ENCODE data around the gene RPH3AL.

Gene RPH3AL

DNA sequence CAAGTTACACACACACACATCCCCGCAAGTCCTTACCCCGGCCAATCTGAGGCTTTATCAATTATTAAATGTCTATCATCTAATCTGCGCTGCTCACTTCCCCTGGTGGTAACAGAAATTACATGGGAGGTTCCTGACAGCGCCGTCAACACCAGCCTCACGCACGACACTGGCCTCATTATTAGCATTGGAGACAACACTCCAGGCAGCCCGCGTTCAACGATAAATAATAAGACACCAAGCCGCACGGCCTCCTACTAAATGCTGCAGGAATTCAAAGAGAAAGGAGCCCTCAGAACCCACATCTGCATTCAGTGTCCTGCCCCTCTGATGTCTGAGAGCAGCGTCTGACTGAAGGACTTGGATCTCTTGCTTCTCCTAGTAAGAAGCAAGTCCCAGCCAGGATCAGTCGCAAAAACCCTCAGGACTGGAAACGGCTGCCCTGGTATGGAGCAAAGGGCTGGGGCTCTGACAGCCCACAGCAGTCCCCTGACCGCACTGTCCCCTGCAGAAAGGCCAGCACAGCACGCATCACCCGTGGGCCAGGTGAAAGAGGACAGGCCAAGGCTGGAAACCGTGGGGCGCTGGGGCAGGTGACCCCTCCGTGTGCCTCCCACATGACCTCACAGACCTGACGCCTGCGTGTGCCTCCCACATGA lies 7.6 kb upstream of the RPH3AL start:
- TF ChIP-seq POLR2A (IDR thresholded peaks at IDR 0.05; ENCODE audit: low read depth, low read length) (no peak), TAF1 (IDR thresholded peaks at IDR 0.05; ENCODE audit: borderline replicate concordance, low read depth, low read length) (no peak), POLR2AphosphoS5 (IDR thresholded peaks at IDR 0.05; ENCODE audit: low read depth, low read length) (no peak)
- no peak for FAIRE-seq
- no peak for DNase-seq (ENCODE audit: insufficient read length)

DNA sequence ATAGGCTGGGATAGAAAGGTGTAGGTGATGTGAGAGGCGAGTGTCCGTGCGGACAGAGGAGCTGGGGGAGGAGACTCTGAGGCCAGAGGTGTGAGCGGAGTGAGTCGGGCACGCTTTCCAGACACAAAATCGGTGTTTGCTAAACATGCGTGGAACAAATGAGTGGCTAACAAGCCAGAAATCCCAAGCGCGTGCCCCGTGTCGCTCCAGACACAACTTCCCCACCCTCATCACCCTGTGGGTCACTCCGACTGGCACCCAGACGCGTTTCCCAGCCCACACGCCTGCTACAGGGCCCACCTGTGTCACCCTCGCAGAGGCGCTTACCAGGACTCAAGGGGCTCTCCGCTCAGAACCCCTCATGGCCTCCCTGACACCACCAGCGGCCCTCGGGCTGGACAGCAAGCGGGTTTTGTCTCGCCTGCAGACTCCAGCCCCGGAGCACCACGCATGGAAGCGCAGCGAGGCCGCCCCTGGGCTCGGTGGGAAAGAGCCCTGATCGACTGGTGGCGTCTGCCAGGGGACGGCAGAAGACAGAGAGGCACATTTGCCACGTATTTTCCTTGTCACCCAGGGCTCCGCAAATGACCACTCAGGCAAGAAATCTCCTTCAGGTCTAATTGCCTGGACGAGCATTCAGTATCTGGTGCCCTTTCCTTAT lies 6.0 kb upstream of the RPH3AL start:
- DNase-seq (ENCODE audit: insufficient read length), result no peak
- no peak for FAIRE-seq
- TF ChIP-seq TAF1 (IDR thresholded peaks at IDR 0.05; ENCODE audit: borderline replicate concordance, low read depth, low read length) (no peak), POLR2AphosphoS5 (IDR thresholded peaks at IDR 0.05; ENCODE audit: low read depth, low read length) (no peak), POLR2A (IDR thresholded peaks at IDR 0.05; ENCODE audit: low read depth, low read length) (no peak)

DNA sequence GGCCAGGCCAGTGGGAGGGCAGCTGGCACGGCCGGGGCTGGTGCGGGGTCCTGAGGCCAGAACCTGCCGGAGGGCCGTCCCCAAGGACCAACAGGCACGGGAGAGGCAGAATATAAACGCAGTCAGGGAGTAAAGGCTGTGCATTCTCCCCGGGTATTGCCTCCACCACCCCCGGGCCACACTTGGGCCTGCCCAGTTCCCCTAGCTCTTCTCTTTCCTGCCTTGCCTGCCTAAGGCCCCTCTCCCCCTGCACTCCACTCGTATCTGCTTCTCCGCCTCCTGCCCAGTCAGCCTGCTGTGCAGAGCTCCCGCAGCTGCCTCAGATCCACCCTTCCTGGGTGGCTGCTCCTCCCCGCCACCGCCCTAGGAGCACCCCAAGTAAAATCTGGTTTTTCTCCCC lies 5.0 kb upstream of the RPH3AL start:
- FAIRE-seq (no peak), DNase-seq (ENCODE audit: insufficient read length) (no peak)
- TF ChIP-seq POLR2A (IDR thresholded peaks at IDR 0.05; ENCODE audit: low read depth, low read length), result no peak
- no peak for TF ChIP-seq TAF1 (IDR thresholded peaks at IDR 0.05; ENCODE audit: borderline replicate concordance, low read depth, low read length)
- TF ChIP-seq POLR2AphosphoS5 (IDR thresholded peaks at IDR 0.05; ENCODE audit: low read depth, low read length), result no peak

DNA sequence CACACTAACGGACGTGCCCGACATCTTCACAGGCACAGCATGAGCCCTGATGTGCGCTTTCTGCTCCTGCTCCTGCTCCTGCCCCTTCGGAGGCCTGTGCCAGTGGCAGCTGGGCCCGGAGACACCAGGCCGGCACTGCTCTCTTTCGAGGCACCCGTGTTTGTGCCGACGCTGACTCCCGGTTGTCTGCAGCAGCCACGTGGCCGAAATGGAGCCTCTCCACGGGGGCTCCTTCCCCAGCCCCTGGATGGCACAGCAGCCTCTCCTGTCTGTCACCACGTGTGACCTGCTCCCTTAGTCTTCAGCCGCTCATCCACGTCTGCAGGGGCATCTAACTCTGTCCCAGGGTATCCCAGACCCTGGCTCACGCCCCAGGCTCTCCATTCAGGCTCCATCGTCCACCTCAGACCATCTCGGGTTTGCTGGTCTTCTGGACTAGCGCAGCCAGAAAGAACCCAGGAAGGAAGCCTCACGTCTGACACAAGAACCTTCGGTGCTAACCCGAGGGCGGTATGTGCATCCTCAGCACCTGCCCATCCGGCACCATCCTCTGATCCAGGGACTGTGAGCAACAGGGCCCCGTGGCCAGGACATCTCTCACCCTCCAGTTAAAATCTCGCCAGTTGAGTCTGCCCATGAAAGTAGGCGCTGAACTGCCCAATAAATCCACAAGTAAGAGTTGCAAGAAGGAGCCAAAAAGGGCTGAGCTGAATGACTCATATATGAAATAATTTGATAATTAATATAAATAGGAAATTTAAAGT lies 4.2 kb upstream of the RPH3AL start:
- no peak for TF ChIP-seq POLR2AphosphoS5 (IDR thresholded peaks at IDR 0.05; ENCODE audit: low read depth, low read length)
- no peak for TF ChIP-seq POLR2A (IDR thresholded peaks at IDR 0.05; ENCODE audit: low read depth, low read length)
- no peak for TF ChIP-seq TAF1 (IDR thresholded peaks at IDR 0.05; ENCODE audit: borderline replicate concordance, low read depth, low read length)
- no peak for FAIRE-seq
- DNase-seq (ENCODE audit: insufficient read length), result no peak

DNA sequence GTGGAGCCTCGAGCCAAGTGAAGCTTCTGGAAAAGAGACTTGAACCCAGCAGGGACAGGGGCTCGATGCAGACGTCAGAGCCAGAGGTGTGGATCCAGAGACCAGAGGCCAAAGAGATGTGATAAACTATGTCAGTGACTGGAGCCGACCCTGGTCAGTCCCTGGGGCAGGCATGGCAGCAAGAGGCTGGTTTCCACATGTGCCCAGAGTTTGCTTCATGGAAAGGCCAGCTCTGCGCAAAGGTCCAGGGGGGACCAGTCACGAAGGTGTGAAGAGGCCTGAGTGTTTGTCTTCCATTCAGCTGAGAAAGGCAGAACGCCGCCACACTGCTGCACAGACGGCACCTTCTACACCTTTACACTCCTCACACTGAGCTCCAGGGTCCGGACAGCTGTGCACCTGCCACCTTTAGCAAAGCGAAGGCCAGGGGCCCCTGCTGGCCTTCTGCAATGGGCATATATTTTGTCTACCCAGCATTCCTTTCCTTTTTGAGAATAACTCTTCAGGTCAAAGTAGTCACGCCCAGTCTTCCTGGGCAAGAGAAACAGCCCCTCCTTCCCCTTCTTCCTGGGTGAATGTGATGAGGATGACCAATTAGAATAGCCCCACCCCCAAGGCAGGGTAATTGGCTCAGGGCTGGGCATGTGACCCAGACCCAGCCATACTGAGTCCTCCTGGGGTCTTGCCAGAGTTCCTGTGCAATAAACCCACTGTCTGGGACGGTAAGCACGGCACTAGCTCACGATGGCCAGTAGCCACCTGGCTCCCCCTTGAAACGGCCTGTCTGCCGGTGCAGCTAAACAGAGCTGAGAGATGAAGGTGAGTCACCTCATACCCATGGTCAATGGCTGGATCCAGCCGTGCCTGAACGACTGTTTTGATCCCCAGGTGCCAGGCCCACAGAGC lies 2.3 kb upstream of the RPH3AL start:
- FAIRE-seq, result no peak
- TF ChIP-seq POLR2A (IDR thresholded peaks at IDR 0.05; ENCODE audit: low read depth, low read length), result no peak
- no peak for TF ChIP-seq POLR2AphosphoS5 (IDR thresholded peaks at IDR 0.05; ENCODE audit: low read depth, low read length)
- TF ChIP-seq TAF1 (IDR thresholded peaks at IDR 0.05; ENCODE audit: borderline replicate concordance, low read depth, low read length), result no peak
- DNase-seq (ENCODE audit: insufficient read length), result no peak

DNA sequence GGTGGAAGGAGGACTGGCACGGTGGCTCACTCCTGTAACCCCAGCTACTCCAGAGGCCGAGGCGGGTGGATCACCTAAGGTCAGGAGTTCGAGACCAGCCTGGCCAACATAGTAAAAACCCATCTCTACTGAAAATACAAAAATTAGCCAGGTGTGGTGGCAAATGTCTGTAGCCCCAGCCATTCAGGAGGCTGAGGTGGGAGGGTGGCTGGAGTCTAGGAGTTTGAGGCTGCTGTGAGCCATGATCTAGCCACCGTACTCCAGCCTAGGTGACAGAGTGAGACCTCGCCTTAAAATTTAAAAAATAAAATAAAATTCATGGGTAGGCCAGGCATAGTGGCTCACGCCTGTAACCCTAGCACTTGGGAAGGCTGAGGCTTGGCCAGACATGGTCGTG lies 1.2 kb upstream of the RPH3AL start:
- no peak for FAIRE-seq
- no peak for DNase-seq (ENCODE audit: insufficient read length)
- TF ChIP-seq POLR2AphosphoS5 (IDR thresholded peaks at IDR 0.05; ENCODE audit: low read depth, low read length) (no peak), TAF1 (IDR thresholded peaks at IDR 0.05; ENCODE audit: borderline replicate concordance, low read depth, low read length) (no peak), POLR2A (IDR thresholded peaks at IDR 0.05; ENCODE audit: low read depth, low read length) (no peak)

DNA sequence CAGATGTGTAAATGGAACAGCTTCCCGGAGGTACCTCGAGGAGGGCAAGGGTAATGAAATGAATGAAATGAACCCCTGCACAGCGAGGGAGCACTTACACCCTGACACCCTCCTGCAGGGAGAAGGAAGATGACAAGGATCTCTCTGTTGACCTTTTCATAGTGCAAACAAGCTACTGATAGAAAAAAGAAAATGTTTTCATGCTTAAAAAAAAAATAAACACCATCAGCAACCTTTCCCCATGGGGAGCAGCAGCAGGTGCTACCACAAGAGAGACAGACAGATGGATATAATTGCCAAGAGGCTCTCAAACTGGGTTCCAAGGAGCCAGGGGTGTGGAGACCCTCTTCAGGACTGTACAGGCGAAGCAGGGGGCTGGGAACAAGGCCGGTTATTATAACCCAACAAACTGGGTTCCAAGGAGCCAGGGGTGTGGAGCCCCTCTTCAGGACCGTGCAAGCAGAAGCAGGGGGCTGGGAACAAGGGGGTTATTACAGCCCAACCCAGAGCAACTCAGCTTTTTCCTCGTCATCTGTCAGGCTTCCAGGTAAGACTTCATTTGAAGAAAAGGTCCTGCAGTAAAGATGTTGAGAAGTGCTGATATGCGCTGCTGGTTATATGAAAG lies 718 bp upstream of the RPH3AL start:
- DNase-seq (ENCODE audit: insufficient read length) (no peak), FAIRE-seq (no peak)
- no peak for TF ChIP-seq TAF1 (IDR thresholded peaks at IDR 0.05; ENCODE audit: borderline replicate concordance, low read depth, low read length)

DNA sequence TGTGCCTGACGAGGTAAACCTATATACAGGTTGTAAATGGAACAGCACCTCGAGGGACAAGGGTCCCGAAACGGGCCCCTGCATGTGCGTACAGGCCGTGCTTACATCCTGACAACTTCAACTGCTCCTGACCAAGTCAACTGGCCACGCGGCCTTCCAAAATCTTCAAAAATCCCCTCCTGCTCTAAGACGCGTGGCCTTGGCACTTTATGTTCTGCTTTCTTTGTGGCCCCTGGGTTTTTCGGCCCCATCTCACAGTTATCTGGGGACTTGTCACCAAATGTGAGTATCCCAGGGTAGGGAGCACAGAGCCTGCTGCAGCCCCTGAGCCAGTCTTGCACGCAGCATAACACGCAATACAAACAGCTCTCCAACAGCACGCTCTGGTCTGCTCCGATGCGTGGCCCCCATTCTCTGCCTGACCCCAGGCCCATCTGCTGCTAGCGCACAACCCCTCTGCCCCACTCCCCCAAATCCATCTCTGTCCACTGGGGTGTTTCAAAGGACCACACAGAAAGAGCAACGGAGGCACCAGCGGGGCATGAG lies 659 bp downstream of the RPH3AL start:
- no peak for TF ChIP-seq TAF1 (IDR thresholded peaks at IDR 0.05; ENCODE audit: borderline replicate concordance, low read depth, low read length)
- TF ChIP-seq POLR2A (IDR thresholded peaks at IDR 0.05; ENCODE audit: low read depth, low read length), result no peak
- TF ChIP-seq POLR2AphosphoS5 (IDR thresholded peaks at IDR 0.05; ENCODE audit: low read depth, low read length), result no peak
- FAIRE-seq, result no peak
- no peak for DNase-seq (ENCODE audit: insufficient read length)

DNA sequence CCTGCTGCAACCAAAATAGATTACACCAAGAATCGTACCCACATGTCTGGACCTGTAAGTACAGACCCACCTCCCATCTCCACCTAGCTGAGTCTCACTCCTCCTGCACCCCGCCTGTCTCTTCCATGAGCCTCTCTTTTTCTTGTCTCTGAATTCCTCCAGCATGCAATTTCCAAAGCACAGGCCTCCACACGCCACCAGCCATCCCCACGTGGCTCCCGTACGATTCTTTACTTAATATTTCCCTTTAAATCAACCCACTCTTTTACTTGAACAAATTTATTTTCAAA lies 1.2 kb downstream of the RPH3AL start:
- DNase-seq (ENCODE audit: insufficient read length) (no peak), FAIRE-seq (no peak)
- TF ChIP-seq TAF1 (IDR thresholded peaks at IDR 0.05; ENCODE audit: borderline replicate concordance, low read depth, low read length) (no peak), POLR2A (IDR thresholded peaks at IDR 0.05; ENCODE audit: low read depth, low read length) (no peak), POLR2AphosphoS5 (IDR thresholded peaks at IDR 0.05; ENCODE audit: low read depth, low read length) (no peak)

DNA sequence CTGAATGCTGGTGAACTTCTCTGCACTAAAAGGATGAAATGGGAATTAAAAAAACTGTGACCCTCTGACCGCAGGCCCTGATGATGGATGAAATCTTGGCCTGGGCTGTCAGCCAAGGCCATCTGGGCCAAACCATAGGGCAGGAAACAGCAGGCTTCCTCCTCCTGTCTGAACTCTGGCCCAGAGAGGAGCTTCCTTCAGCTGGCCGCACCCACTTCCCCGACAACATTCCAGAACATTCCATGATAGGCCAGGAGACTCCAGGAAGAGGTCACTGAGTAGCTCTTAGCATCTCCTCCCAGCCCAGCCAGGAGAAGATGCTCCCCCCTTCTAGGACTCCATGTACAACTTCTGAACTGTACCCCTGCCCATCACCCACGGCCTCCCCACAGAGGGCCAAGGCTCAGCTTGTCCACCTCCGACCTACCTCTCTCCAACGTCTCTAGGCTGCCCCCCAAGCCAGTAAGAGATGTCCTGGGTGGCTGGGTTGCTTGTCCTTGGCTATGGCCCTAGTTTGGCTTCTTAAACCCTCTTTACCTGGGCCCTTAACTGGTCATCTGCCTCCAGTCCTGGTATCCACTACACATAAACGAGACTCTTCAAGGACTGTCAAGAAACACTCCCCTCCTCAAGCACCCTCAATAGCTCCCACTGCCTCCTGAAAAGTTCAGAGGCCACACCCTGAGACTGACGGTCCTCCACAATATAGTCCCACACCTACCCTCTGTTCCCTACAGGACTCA lies 1.7 kb downstream of the RPH3AL start:
- DNase-seq (ENCODE audit: insufficient read length) (no peak), FAIRE-seq (no peak)
- no peak for TF ChIP-seq POLR2A (IDR thresholded peaks at IDR 0.05; ENCODE audit: low read depth, low read length)
- no peak for TF ChIP-seq POLR2AphosphoS5 (IDR thresholded peaks at IDR 0.05; ENCODE audit: low read depth, low read length)
- TF ChIP-seq TAF1 (IDR thresholded peaks at IDR 0.05; ENCODE audit: borderline replicate concordance, low read depth, low read length), result no peak

All from GM12892 (cell line).